Colonic mucosa (tissue), 4 donors: Measurements from ENCODE around the gene METTL1. TPM values are rescaled to one million over a fixed set of nuclear protein-coding genes. Genes with fewer than 3 reads are reported as not detected.

ENCODE experiments used
- DNase-seq: peaks from one replicate; pipeline ENCODE4 v3.0.0-alpha.2; 2020
- H3K27ac ChIP-seq: fragments of 200-600 bp; one replicate; pipeline ENCODE4 v1.8.0; 2021
- H3K27me3 ChIP-seq: fragments of 200-600 bp; one replicate; pipeline ENCODE4 v1.8.0; 2021
- H3K36me3 ChIP-seq: fragments of 200-600 bp; one replicate; pipeline ENCODE4 v1.8.0; 2021
- H3K4me1 ChIP-seq: fragments of 200-600 bp; one replicate; pipeline ENCODE4 v1.8.0; 2021; ENCODE audit warnings: mild to moderate bottlenecking
- H3K4me3 ChIP-seq: fragments of 200-600 bp; one replicate; pipeline ENCODE4 v1.8.0; 2021
- H3K9ac ChIP-seq, 2 donors: one replicate each; pipeline ENCODE4 v1.7.0; 2013; ENCODE audit warnings: control low read depth in 2 of 2, low read depth in 2 of 2, low read length in 2 of 2
- H3K9me3 ChIP-seq: fragments of 200-600 bp; one replicate; pipeline ENCODE4 v1.8.0; 2021
- intact Hi-C: fragments of 100-400 bp; cut with DNase I; formaldehyde crosslinking; loops from one replicate; pipeline ENCODE4 v1.14.1; 2022
- total RNA-seq, 2 donors: library from RNA; stranded (reverse); fragmentation: NEBNext Ultra II Directional in 1 of 2; extraction: Animal tissue kit (Norgen Biotek cat#: 25700) in 1 of 2; gene quantifications; one replicate each; pipeline ENCODE4 v1.2.1, GENCODE V29; 2021
- TF ChIP-seq, protein P1 (sequence below): fragments of 200-600 bp; IDR thresholded peaks from one replicate; pipeline ENCODE4 v1.8.0; 2022; ENCODE audit warnings: antibody characterized with exemption, mild to moderate bottlenecking
- donor health status: healthy.
- donor health status: DM: no; HTN: no; CAD: no.
- donor health status: DM: no; HTN: no; CAD: no.

Gene METTL1
- total RNA-seq, 2 donors from 2014 or later: 7.1 to 18.9 TPM

DNA sequence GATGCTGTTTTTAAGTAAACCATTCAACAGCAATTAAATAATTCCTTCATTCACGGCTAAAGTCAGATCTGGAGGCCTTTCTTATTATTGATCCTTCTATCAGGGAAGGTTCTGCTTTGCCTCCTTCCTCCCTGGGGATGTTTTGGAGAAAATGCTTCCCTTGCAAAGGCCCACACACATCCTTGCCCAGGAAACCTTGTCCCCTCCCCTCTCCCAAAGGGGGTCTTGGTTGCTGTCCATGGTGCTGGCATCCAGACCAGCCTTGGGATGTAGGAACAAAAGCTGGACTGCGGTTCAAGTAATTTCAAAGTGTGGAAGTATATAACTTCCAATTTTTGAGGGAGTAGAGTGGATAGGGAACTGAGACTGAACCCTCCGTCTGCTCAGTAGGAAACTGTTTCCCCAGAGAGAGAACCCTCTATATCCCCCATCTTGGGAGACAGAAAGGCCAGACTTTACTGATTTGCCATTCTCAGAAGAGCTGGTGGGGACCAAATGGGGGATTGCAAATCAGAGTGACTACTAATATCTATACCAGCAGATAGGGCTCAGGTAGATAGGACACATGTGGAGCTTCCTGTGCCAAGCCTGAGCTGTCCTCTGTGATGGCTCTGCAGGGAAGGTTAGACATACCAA, 11.4 kb downstream of the METTL1 start:
- Histone ChIP-seq H3K9me3 (no peaks in the 10 kb centered on the region), H3K27ac (no peak overlapping the region), H3K4me1 (peaks cover 2% of the 10 kb centered on the region), H3K27me3 (peaks cover 9% of the 10 kb centered on the region), H3K36me3 (no peaks in the 10 kb centered on the region), H3K9ac (no peak overlapping the region), H3K4me3 (no peak overlapping the region)
- intact Hi-C loops: no loop called here
- no peak for DNase-seq
- TF ChIP-seq, protein P1, sequence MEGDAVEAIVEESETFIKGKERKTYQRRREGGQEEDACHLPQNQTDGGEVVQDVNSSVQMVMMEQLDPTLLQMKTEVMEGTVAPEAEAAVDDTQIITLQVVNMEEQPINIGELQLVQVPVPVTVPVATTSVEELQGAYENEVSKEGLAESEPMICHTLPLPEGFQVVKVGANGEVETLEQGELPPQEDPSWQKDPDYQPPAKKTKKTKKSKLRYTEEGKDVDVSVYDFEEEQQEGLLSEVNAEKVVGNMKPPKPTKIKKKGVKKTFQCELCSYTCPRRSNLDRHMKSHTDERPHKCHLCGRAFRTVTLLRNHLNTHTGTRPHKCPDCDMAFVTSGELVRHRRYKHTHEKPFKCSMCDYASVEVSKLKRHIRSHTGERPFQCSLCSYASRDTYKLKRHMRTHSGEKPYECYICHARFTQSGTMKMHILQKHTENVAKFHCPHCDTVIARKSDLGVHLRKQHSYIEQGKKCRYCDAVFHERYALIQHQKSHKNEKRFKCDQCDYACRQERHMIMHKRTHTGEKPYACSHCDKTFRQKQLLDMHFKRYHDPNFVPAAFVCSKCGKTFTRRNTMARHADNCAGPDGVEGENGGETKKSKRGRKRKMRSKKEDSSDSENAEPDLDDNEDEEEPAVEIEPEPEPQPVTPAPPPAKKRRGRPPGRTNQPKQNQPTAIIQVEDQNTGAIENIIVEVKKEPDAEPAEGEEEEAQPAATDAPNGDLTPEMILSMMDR: no peak

DNA sequence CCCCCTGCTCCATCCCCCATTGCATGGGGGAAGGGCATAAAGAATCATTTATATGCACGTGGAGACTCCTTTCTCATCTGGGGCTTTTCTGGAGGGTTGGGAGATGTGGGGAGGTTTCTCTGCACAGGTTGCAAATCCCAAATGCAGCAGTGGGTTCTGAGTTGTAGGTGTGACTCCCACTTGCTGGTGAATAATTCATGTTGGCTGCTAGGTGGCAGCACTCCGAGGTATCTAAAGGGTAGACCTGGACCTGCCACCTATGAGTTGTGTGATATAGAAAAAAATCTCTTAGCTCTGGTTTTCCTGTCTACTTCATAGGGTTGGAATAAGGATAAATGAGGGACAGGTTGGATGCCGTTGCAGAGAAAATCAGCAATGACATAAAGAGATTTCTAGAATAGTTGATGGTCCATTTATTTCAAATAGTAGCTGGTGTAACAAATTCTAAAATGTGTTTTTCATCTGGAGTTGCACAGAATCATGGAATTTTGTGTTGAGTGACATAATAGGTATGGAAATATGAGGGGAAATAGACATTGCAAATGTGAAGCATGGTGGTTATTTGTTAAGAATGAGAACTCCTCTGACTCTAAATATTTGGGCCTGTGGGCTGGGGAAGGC, 12.4 kb downstream of the METTL1 start:
- no peak for DNase-seq

DNA sequence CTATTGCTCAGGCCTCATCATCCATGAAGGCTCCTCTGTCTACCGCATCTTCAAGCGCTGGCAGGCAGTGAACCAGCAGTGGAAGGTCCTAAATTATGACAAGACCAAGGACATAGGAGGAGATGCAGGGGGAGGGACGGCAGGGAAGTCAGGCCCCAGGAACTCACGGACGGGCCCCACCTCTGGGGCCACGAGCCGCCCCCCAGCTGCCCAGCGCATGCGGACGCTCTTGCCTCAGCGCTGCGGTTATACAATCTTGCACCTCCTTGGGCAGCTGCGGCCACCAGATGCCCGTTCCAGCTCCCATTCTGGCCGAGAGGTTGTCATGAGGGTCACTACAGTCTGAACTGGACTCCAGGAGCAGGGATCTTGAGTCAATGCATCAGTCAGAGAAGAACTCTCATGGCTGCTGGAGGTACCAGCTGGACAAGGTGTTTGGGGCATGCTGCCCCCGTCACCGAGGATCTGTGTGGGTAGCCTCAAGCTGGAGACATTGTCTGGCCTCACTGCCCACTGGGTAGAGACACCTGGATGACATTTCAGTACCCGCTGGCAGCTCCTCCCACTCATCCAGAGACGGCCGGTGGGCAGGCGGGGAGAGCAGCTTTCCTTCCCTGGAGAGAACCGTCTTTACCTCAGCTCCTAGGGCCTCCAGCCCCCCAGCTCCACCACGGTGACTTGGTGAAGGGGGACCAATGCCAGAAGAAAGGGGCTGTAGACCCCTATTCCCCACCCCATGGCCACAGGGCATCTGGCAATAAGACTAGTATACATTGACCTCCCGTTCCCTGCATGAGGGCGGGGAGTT, 13.1 kb downstream of the METTL1 start:
- no peaks in the 10 kb centered on the region for H3K27me3 ChIP-seq
- no peak for DNase-seq
- H3K27ac ChIP-seq: no peak overlapping the region
- TF ChIP-seq, protein P1: no peak
- intact Hi-C loops: no loop called here
- H3K9ac ChIP-seq: no peak overlapping the region
- no peaks in the 10 kb centered on the region for H3K4me1 ChIP-seq
- no peak overlapping the region for H3K4me3 ChIP-seq
- H3K9me3 ChIP-seq: no peaks in the 10 kb centered on the region
- no peaks in the 10 kb centered on the region for H3K36me3 ChIP-seq

More for the DNA sequence above, 12.4 kb downstream of the METTL1 start:
- no peak overlapping the region for H3K4me3 ChIP-seq
- H3K4me1 ChIP-seq: no peaks in the 10 kb centered on the region
- no peak overlapping the region for H3K9ac ChIP-seq
- intact Hi-C loops: no loop called here
- TF ChIP-seq, protein P1: peak; percentile 43
- no peaks in the 10 kb centered on the region for H3K9me3 ChIP-seq
- no peaks in the 10 kb centered on the region for H3K27me3 ChIP-seq
- H3K36me3 ChIP-seq: no peaks in the 10 kb centered on the region
- H3K27ac ChIP-seq: no peak overlapping the region

DNA sequence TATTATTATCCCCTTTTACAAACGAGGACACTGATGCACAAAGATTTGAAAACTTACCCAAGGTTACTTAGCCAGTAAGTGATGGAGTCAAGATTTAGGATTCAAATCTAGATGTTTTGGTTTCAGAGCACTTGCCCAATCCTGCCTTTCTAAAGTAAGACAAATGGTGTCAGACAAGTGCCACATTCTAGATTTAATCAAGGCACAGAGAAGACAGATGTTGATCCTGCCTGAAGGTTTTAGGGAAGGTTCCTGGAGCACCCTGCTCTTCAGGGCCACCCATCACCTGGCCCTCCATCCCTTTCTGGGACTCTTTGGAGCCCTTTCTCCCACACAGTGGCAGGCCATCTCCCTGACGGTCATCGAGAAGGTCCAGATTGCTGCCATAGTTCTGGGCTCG, 14.1 kb downstream of the METTL1 start:
- Histone ChIP-seq H3K27ac (no peak overlapping the region), H3K9ac (no peak overlapping the region), H3K36me3 (no peaks in the 10 kb centered on the region), H3K4me3 (no peak overlapping the region), H3K4me1 (no peaks in the 10 kb centered on the region), H3K9me3 (no peaks in the 10 kb centered on the region), H3K27me3 (no peaks in the 10 kb centered on the region)
- TF ChIP-seq, protein P1: no peak
- intact Hi-C loops: no loop called here
- DNase-seq: no peak

DNA sequence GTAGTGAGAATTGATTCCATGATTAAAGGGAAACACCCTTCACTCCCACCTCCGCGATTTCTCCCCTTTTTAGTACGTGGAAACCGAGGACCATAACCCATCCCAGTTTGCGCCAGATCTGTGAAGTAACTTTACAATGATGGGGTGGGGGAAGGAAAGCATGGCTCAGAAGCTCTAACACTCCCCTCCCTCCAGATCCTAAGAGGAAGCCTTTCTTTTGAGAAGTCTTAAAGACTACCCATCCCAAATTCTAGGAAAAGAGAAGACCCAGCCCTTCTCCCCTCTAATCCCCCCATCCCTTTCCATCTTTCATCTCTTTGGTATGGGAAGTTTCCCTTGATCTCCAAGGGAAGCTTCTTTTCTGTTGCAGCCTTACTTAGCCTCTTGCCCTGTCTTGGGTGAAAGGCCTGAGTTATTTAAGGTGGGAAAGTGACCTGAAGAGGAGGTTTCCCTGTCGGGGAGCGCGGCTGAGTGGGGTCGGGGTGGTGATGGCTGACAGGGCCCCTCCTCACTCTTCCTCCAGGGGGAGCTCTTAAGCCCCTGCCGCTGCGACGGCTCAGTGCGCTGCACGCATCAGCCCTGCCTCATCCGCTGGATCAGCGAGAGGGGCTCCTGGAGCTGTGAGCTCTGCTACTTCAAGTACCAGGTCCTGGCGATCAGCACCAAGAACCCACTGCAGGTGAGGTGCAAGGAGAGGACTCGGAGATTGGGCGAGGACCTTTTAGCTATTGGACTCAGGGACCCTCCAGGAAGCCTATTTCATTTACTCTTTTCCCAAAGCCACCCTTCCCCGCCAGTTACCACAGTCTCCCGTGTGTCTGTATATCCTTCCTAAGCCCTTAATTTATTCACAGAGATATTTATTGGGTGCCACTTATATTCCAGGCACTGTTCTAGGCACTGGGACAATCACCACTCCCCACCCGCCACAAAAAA, 15.2 kb downstream of the METTL1 start:
- Histone ChIP-seq H3K27ac (no peak overlapping the region), H3K27me3 (no peaks in the 10 kb centered on the region), H3K4me1 (no peaks in the 10 kb centered on the region), H3K36me3 (no peaks in the 10 kb centered on the region), H3K4me3 (peak overlapping the region; percentile 59), H3K9me3 (no peaks in the 10 kb centered on the region), H3K9ac (peak overlapping the region in 1 of 2 donors; percentile 70)
- TF ChIP-seq, protein P1: peak; percentile 70
- DNase-seq: peak; percentile 65
- intact Hi-C loops: no loop called here
